HEK293 (cell line): Measurements from ENCODE around the gene EGFL8.

Experiments
- CTCF ChIP-seq: fragments of 450-650 bp; formaldehyde crosslinking; IDR thresholded peaks from 2 replicates; pipeline ENCODE4 v1.5.1; 2016; ENCODE audit warnings: missing biosample characterization, missing genetic modification characterization
- GLI4 ChIP-seq: fragments of 450-650 bp; formaldehyde crosslinking; IDR thresholded peaks from 2 replicates; pipeline ENCODE4 v1.5.1; 2016; ENCODE audit warnings: missing biosample characterization, missing genetic modification characterization
- GLIS1 ChIP-seq: fragments of 450-650 bp; formaldehyde crosslinking; IDR thresholded peaks from 2 replicates; pipeline ENCODE4 v1.5.1; 2016; ENCODE audit warnings: missing biosample characterization, missing genetic modification characterization
- MZF1 ChIP-seq: fragments of 450-650 bp; formaldehyde crosslinking; IDR thresholded peaks from 2 replicates; pipeline ENCODE4 v1.5.1; 2017; ENCODE audit warnings: missing biosample characterization, missing genetic modification characterization, borderline replicate concordance
- PBX3 ChIP-seq: sonication (generic); formaldehyde crosslinking; IDR thresholded peaks from 2 replicates; pipeline ENCODE4 v1.8.1; 2022; ENCODE audit warnings: mild to moderate bottlenecking, moderate library complexity, missing genetic modification reagents
- REPIN1 ChIP-seq: fragments of 450-650 bp; formaldehyde crosslinking; IDR thresholded peaks from 2 replicates; pipeline ENCODE4 v1.5.1; 2017; ENCODE audit warnings: missing biosample characterization, missing genetic modification characterization, low read depth
- SCRT1 ChIP-seq: fragments of 450-650 bp; formaldehyde crosslinking; IDR thresholded peaks from 2 replicates; pipeline ENCODE4 v1.5.1; 2016; ENCODE audit warnings: missing biosample characterization, missing genetic modification characterization, borderline replicate concordance
- SCRT2 ChIP-seq: fragments of 450-650 bp; formaldehyde crosslinking; IDR thresholded peaks from 2 replicates; pipeline ENCODE4 v1.5.1; 2016; ENCODE audit warnings: missing biosample characterization, missing genetic modification characterization
- TRIM28 ChIP-seq: IDR thresholded peaks from 2 replicates; pipeline ENCODE4 v1.6.1; 2011; ENCODE audit warnings: low read length, control low read depth, borderline replicate concordance
- ZBTB26 ChIP-seq: fragments of 450-650 bp; formaldehyde crosslinking; optimal IDR thresholded peaks from 2 replicates; pipeline ENCODE3; 2016; ENCODE audit warnings: missing biosample characterization, mild to moderate bottlenecking, missing genetic modification characterization
- ZNF133 ChIP-seq: fragments of 450-650 bp; formaldehyde crosslinking; IDR thresholded peaks from 2 replicates; pipeline ENCODE4 v1.5.1; 2016; ENCODE audit warnings: missing biosample characterization, missing genetic modification characterization
- ZNF146 ChIP-seq: fragments of 450-650 bp; formaldehyde crosslinking; IDR thresholded peaks from 2 replicates; pipeline ENCODE4 v1.5.1; 2016; ENCODE audit warnings: missing biosample characterization, missing genetic modification characterization
- ZNF157 ChIP-seq: fragments of 450-650 bp; formaldehyde crosslinking; IDR thresholded peaks from 2 replicates; pipeline ENCODE4 v1.5.1; 2016; ENCODE audit warnings: missing biosample characterization, missing genetic modification characterization
- ZNF174 ChIP-seq: fragments of 450-650 bp; formaldehyde crosslinking; IDR thresholded peaks from 2 replicates; pipeline ENCODE4 v1.5.0; 2017; ENCODE audit warnings: missing biosample characterization, mild to moderate bottlenecking, missing genetic modification characterization
- ZNF175 ChIP-seq: fragments of 450-650 bp; formaldehyde crosslinking; IDR thresholded peaks from 2 replicates; pipeline ENCODE4 v1.5.1; 2016; ENCODE audit warnings: missing biosample characterization, missing genetic modification characterization
- ZNF18 ChIP-seq: fragments of 450-650 bp; formaldehyde crosslinking; IDR thresholded peaks from 2 replicates; pipeline ENCODE4 v1.5.1; 2016; ENCODE audit warnings: missing biosample characterization, missing genetic modification characterization
- ZNF2 ChIP-seq: fragments of 450-650 bp; formaldehyde crosslinking; IDR thresholded peaks from 2 replicates; pipeline ENCODE4 v1.5.1; 2016; ENCODE audit warnings: missing biosample characterization, missing genetic modification characterization
- ZNF239 ChIP-seq: fragments of 450-650 bp; formaldehyde crosslinking; IDR thresholded peaks from 2 replicates; pipeline ENCODE4 v1.5.1; 2016; ENCODE audit warnings: missing biosample characterization, missing genetic modification characterization
- ZNF280D ChIP-seq: fragments of 450-650 bp; formaldehyde crosslinking; IDR thresholded peaks from 2 replicates; pipeline ENCODE4 v1.5.1; 2016; ENCODE audit warnings: missing biosample characterization, missing genetic modification characterization
- ZNF302 ChIP-seq: fragments of 450-650 bp; formaldehyde crosslinking; IDR thresholded peaks from 2 replicates; pipeline ENCODE4 v1.5.1; 2016; ENCODE audit warnings: missing biosample characterization, missing genetic modification characterization, low read depth
- ZNF335 ChIP-seq: fragments of 450-650 bp; formaldehyde crosslinking; conservative IDR thresholded peaks from 2 replicates; pipeline ENCODE4 v1.5.1; 2016; ENCODE audit warnings: missing biosample characterization, missing genetic modification characterization
- ZNF341 ChIP-seq: fragments of 450-650 bp; formaldehyde crosslinking; IDR thresholded peaks from 2 replicates; pipeline ENCODE4; 2016; ENCODE audit warnings: low read depth, missing biosample characterization, missing genetic modification characterization
- ZNF473 ChIP-seq: fragments of 450-650 bp; formaldehyde crosslinking; IDR thresholded peaks from 2 replicates; pipeline ENCODE4 v1.5.1; 2017; ENCODE audit warnings: missing biosample characterization, missing genetic modification characterization
- ZNF529 ChIP-seq: fragments of 450-650 bp; formaldehyde crosslinking; IDR thresholded peaks from 2 replicates; pipeline ENCODE4 v1.5.1; 2017; ENCODE audit warnings: missing genetic modification characterization, missing biosample characterization; ENCODE audit not compliant: insufficient replicate concordance
- ZNF626 ChIP-seq: fragments of 450-650 bp; sonication (Bioruptor Pico); formaldehyde crosslinking; IDR thresholded peaks from 2 replicates; pipeline ENCODE4 v1.5.1; 2018; ENCODE audit warnings: missing biosample characterization, missing genetic modification characterization, inconsistent platforms
- ZNF645 ChIP-seq: fragments of 450-650 bp; formaldehyde crosslinking; IDR thresholded peaks from 2 replicates; pipeline ENCODE4; 2016; ENCODE audit warnings: missing biosample characterization, missing genetic modification characterization
- ZNF654 ChIP-seq: fragments of 450-650 bp; formaldehyde crosslinking; IDR thresholded peaks from 2 replicates; pipeline ENCODE4 v1.5.1; 2016; ENCODE audit warnings: low read depth, missing biosample characterization, missing genetic modification characterization
- ZNF677 ChIP-seq: fragments of 450-650 bp; IDR thresholded peaks from 2 replicates; pipeline ENCODE4 v1.5.0; 2018; ENCODE audit warnings: missing biosample characterization, mild to moderate bottlenecking, missing genetic modification characterization, moderate library complexity
- ZNF701 ChIP-seq: fragments of 450-650 bp; formaldehyde crosslinking; IDR thresholded peaks from 2 replicates; pipeline ENCODE4 v1.5.1; 2016; ENCODE audit warnings: missing biosample characterization, missing genetic modification characterization
- ZNF792 ChIP-seq: fragments of 450-650 bp; formaldehyde crosslinking; IDR thresholded peaks from 2 replicates; pipeline ENCODE4 v1.5.1; 2016; ENCODE audit warnings: missing biosample characterization, missing genetic modification characterization
- ZSCAN5A ChIP-seq: fragments of 450-650 bp; formaldehyde crosslinking; IDR thresholded peaks from 2 replicates; pipeline ENCODE4 v1.5.1; 2016; ENCODE audit warnings: missing biosample characterization, missing genetic modification characterization

EGFL8 gene

GRCh38 chr6:32146287-32146686, 18.1 kb upstream of the EGFL8 start (continued):
- TF ChIP-seq ZNF174 (no peak), ZNF792 (tag by site-specific recombination) (no peak), GLIS1 (tag by site-specific recombination) (no peak), ZNF2 (tag by site-specific recombination) (no peak), ZNF280D (no peak), REPIN1 (tag by site-specific recombination) (no peak), ZNF701 (tag by site-specific recombination) (no peak), SCRT1 (tag by site-specific recombination) (peak; percentile 83), SCRT2 (peak; percentile 99), ZNF18 (tag by site-specific recombination) (no peak), ZNF529 (tag by site-specific recombination) (no peak), ZNF335 (tag by site-specific recombination) (peak; percentile 80), MZF1 (tag by site-specific recombination) (no peak), CTCF (tag by site-specific recombination) (no peak), ZBTB26 (tag by site-specific recombination) (no peak), ZNF302 (no peak), ZNF133 (tag by site-specific recombination) (no peak), GLI4 (tag by site-specific recombination) (no peak), ZNF146 (tag by site-specific recombination) (no peak), ZNF626 (tag by site-specific recombination) (no peak), ZNF654 (tag by site-specific recombination) (no peak), ZSCAN5A (tag by site-specific recombination) (no peak), ZNF157 (tag by site-specific recombination) (no peak), ZNF677 (no peak), PBX3 (CRISPR knock-in tag) (no peak), ZNF239 (no peak), ZNF645 (tag by site-specific recombination) (no peak), ZNF341 (tag by site-specific recombination) (no peak), ZNF175 (no peak), ZNF473 (tag by site-specific recombination) (no peak), TRIM28 (no peak)
